HCT116 (cell line): ENCODE data around the gene KCNJ18.
"Not testable (repeated sequence)": the region's sequence is repeated elsewhere in the genome, so short reads cannot be mapped to it uniquely, and the experiment has no call there.

Experiments
- CEBPB ChIP-seq: IDR thresholded peaks from 2 replicates; pipeline ENCODE4 v1.6.1; 2012; ENCODE audit warnings: low read depth
- CTCF ChIP-seq, 3 experiments: fragments of 200-600 bp in 1 of 3; sonication (generic) in 1 of 3; IDR thresholded peaks in 2 of 3; conservative IDR thresholded peaks in 1 of 3; 2 replicates each; pipeline ENCODE4 v1.5.1; 2012 to 2017; ENCODE audit warnings: low read depth in 2 of 3, low read length in 2 of 3, antibody characterized with exemption in 1 of 3, borderline replicate concordance in 1 of 3, control low read depth in 1 of 3, mild to moderate bottlenecking in 1 of 3, mixed read lengths in 1 of 3, mixed run types in 1 of 3, moderate library complexity in 1 of 3; ENCODE audit not compliant: insufficient read depth in 1 of 3
- EZH2 ChIP-seq: fragments of 200-600 bp; sonication (generic); IDR thresholded peaks from 2 replicates; pipeline ENCODE4 v1.6.1; 2017; ENCODE audit warnings: antibody characterized with exemption, mixed run types
- EZH2phosphoT487 ChIP-seq: fragments of 200-600 bp; IDR thresholded peaks from 2 replicates; pipeline ENCODE4 v1.6.1; 2018; ENCODE audit warnings: antibody characterized with exemption, borderline replicate concordance
- JUND ChIP-seq: IDR thresholded peaks from 2 replicates; pipeline ENCODE4 v1.6.1; 2012
- POLR2A ChIP-seq: IDR thresholded peaks from 2 replicates; pipeline ENCODE4 v1.7.0; 2011; ENCODE audit warnings: borderline replicate concordance; ENCODE audit not compliant: insufficient read depth, insufficient read length; ENCODE audit errors: extremely low read depth
- POLR2AphosphoS5 ChIP-seq: IDR thresholded peaks from 2 replicates; pipeline ENCODE4 v1.6.1; 2011; ENCODE audit warnings: mild to moderate bottlenecking, low read depth, low read length, moderate library complexity
- RAD21 ChIP-seq: IDR thresholded peaks from 2 replicates; pipeline ENCODE4 v1.6.1; 2012; ENCODE audit warnings: low read depth, mild to moderate bottlenecking
- REST ChIP-seq: IDR thresholded peaks from 2 replicates; pipeline ENCODE4 v1.6.1; 2012; ENCODE audit warnings: low read depth
- SP1 ChIP-seq: IDR thresholded peaks from 2 replicates; pipeline ENCODE4 v1.6.1; 2012; ENCODE audit warnings: low read depth
- SRF ChIP-seq: IDR thresholded peaks from 2 replicates; pipeline ENCODE4 v1.6.1; 2012; ENCODE audit warnings: low read depth
- YY1 ChIP-seq: IDR thresholded peaks from 2 replicates; pipeline ENCODE4 v1.6.1; 2011; ENCODE audit warnings: low read length, low read depth, moderate library complexity, mild to moderate bottlenecking; ENCODE audit not compliant: insufficient replicate concordance; ENCODE audit errors: extremely low read depth
- ZBTB33 ChIP-seq: IDR thresholded peaks from 2 replicates; pipeline ENCODE4 v1.6.1; 2011; ENCODE audit warnings: mild to moderate bottlenecking, low read length, moderate library complexity; ENCODE audit not compliant: insufficient replicate concordance; ENCODE audit errors: extremely low read depth
- TF ChIP-seq, protein P1 (sequence below): IDR thresholded peaks from 2 replicates; pipeline ENCODE4 v1.6.1; 2012

- TF ChIP-seq POLR2AphosphoS5; EZH2; SRF; POLR2A; REST; EZH2phosphoT487; CTCF (IDR thresholded peaks at IDR 0.05 in 2 of 3, conservative IDR thresholded peaks at IDR 0.05 in 1 of 3; ENCODE audit: borderline replicate concordance in 1 of 3, insufficient read depth in 1 of 3, low read depth in 2 of 3, low read length in 2 of 3); JUND; RAD21; CEBPB; SP1; YY1; ZBTB33: not testable (repeated sequence)
- TF ChIP-seq, protein P1, sequence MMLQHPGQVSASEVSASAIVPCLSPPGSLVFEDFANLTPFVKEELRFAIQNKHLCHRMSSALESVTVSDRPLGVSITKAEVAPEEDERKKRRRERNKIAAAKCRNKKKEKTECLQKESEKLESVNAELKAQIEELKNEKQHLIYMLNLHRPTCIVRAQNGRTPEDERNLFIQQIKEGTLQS: not testable (repeated sequence)
Measured at GRCh38 chr17:21722268-21722667, 29.9 kb downstream of the KCNJ18 start.
